Fibroblast of gingiva (primary cell): ENCODE data around the gene PPHLN1.

Source experiments
- DNase-seq: peaks from one replicate; pipeline ENCODE4 v3.0.0-alpha.2; 2011; ENCODE audit warnings: low read depth

Gene PPHLN1

DNA sequence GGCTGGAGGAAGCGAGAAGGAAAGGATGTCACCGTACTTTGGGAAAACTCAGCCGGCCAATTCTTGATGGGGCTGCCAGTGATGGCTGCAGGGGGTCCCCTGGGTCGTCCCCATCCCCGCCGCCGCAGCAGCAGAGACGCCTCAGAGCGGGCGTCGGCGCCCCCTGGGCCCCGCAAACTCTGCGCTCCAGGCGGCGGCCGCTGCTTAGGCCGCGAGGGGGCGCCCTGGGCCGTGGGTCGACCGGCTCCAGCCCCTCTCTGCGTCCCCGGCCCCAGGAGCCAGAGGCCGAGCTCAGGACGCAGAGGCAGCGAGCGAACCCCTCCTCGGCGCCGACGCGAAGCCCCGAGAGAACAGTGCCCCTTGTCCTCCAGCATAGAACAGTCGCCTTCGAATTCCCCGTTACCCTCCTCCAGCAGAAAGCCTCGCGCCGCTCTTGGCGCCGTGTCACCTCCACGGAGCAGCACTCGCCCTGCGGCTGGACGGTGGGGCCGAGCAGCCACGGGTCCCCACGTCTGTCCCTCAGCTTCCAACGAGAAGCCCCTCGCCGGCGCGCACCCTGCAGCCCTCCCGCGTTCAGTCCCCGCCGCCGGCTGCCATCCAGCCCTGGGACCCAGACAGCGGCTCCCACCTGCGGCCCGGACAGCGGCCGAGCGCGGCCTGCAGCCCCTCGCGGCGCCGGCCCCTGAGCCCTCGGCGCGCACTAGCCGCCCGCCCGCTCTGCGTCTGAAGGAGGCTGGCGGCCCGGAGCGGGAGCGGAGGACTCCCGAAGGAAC lies 157.0 kb downstream of the PPHLN1 start:
- peak; percentile 53 for DNase-seq

DNA sequence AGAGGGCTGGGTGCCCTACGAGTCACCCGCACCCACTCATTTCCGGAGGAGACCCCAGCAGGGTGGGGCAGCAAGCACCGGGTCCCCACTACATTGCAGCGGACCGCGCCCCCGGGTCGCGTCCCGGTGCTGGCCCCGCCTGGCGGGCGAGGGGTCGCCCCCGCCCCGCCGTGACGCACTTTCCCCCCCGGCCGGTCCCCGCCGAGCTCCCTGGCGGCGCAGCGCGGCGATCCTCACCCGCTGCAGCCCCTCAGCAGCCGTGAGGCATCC lies 157.5 kb downstream of the PPHLN1 start:
- DNase-seq = no peak

GRCh38 chr12:42484996-42485395 lies 159.0 kb downstream of the PPHLN1 start:
- DNase-seq = no peak

DNA sequence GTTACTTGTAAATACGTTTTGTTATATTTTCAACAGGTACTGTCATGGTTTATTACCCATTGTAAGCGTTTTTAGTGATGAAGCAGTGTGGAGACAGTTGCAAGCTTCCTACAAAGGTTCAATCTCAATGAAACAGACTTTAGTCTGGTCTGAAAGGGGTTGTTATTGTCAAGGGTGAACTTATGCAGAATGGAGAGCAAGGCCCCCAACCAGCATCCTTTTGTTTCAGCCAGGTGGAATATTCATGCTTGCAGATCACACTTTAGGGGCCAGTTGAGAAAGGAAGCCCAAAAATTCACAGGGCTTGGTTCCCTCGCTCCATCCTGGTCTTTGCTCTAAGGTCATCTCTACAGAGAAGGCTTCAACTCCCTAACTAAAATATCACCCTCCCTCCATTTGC lies 159.9 kb downstream of the PPHLN1 start:
- no peak for DNase-seq

DNA sequence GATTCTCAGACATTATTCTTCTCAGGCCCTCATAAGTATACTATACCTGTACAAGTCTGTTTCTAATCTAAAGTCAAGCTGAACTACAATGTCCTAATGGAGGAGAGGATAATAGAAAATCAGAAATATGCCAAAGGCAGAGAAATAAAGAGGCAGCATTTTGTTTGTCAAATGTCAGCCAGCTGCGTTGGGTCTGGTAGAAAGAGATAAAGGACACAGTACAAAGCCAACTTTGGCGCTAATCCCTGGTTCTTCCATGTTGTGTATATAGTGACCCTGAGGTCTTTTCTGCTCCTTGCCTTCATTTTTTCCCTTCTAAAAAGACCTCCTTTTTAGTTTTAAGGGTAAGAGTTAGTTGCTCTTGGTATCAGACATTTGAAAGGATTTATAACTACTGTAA lies 160.4 kb downstream of the PPHLN1 start:
- no peak for DNase-seq

- DNase-seq = no peak
These were observed 164.4 kb downstream of the PPHLN1 start for GRCh38 chr12:42490261-42490842.
